ENCODE data around the gene TPRA1. TPM values are rescaled to one million over a fixed set of nuclear protein-coding genes. Genes with fewer than 3 reads are reported as not detected.

The TPRA1 gene
- total and polyA plus RNA-seq, 4 experiments from 2014 or later = 28.3 to 40.1 (median 31.4) TPM

GRCh38 chr3:127600749-127601456 is 10.4 kb upstream of the TPRA1 start:
- H3K27ac ChIP-seq (ENCODE audit: low read depth, low read length) = no peak overlapping the region
- no peaks in the 10 kb centered on the region for H3K9me3 ChIP-seq (ENCODE audit: control insufficient read depth in 1 of 2, low read length in 2 of 2)
- peaks cover 5 to 32% (median 16%) of the 10 kb centered on the region in 4 donors for H3K4me1 Mint-ChIP-seq
- H3K27me3 Mint-ChIP-seq = no peaks in the 10 kb centered on the region
- intact Hi-C loops (cut with micrococcal nuclease) = no loop called here
- peaks cover 19% of the 10 kb centered on the region for H3K4me1 ChIP-seq (ENCODE audit: insufficient read depth, low read length)
- H3K36me3 Mint-ChIP-seq = peaks cover 4 to 16% of the 10 kb centered on the region in 2 donors
- no peaks in the 10 kb centered on the region for H3K9me3 Mint-ChIP-seq
- CTCF ChIA-PET (ENCODE audit: partially characterized antibody) = interaction anchor here (5.2 kb wide), 1 partner anchor 25 kb away, joined by 45 read pairs; no protein-coding TSS in a partner anchor
- no peak for DNase-seq
- H3K36me3 ChIP-seq (ENCODE audit: insufficient read depth, low read length) = peaks cover 4% of the 10 kb centered on the region
- H3K27me3 ChIP-seq (ENCODE audit: insufficient read depth, low read length) = no peaks in the 10 kb centered on the region
- H3K4me3 ChIP-seq (ENCODE audit: low read length in 2 of 2) = no peak overlapping the region
- peak overlapping the region in 3 of 7 donors; percentile 9 to 68 (median 35) for H3K27ac Mint-ChIP-seq
- H3K4me3 Mint-ChIP-seq = no peak overlapping the region
- POLR2A ChIA-PET (ENCODE audit: partially characterized antibody) = no interaction called here

GRCh38 chr3:127598841-127599570 is 8.5 kb upstream of the TPRA1 start:
- Histone ChIP-seq H3K4me1 (ENCODE audit: insufficient read depth, low read length) (peaks cover 19% of the 10 kb centered on the region), H3K4me3 (ENCODE audit: low read length in 2 of 2) (peak overlapping the region; percentile 47 to 62), H3K27me3 (ENCODE audit: insufficient read depth, low read length) (no peaks in the 10 kb centered on the region), H3K27ac (ENCODE audit: low read depth, low read length) (peak overlapping the region; percentile 51), H3K36me3 (ENCODE audit: insufficient read depth, low read length) (no peaks in the 10 kb centered on the region), H3K9me3 (ENCODE audit: control insufficient read depth in 1 of 2, low read length in 2 of 2) (no peaks in the 10 kb centered on the region)
- H3K36me3 Mint-ChIP-seq = peaks cover 0 to 4% of the 10 kb centered on the region in 2 donors
- H3K4me3 Mint-ChIP-seq = peak overlapping the region; percentile 78 to 90 (median 86)
- H3K4me1 Mint-ChIP-seq = peaks cover 5 to 29% (median 15%) of the 10 kb centered on the region in 4 donors
- no peaks in the 10 kb centered on the region for H3K9me3 Mint-ChIP-seq
- peak overlapping the region; percentile 22 to 97 (median 87) for H3K27ac Mint-ChIP-seq
- no peaks in the 10 kb centered on the region for H3K27me3 Mint-ChIP-seq
- DNase-seq = no peak
- intact Hi-C loops (cut with micrococcal nuclease) = loop anchor here (1.0 to 10.0 kb wide), 6 partner anchors 9 to 614 kb away; partner anchors contain the start of genes ABTB1, PLXNA1, PODXL2 and SEC61A1
- ChIA-PET CTCF (ENCODE audit: partially characterized antibody) (interaction anchor here (1.6 to 5.2 kb wide), 4 partner anchors 10 to 95 kb away, joined by 3 to 45 read pairs (median 7); no protein-coding TSS in a partner anchor), POLR2A (ENCODE audit: partially characterized antibody) (interaction anchor here (1.2 to 1.5 kb wide), 4 partner anchors 9 to 73 kb away, joined by 3 to 7 read pairs (median 5); partner anchors contain the start of gene TPRA1)

- H3K27me3 Mint-ChIP-seq = no peaks in the 10 kb centered on the region
- peak overlapping the region; percentile 20 to 89 (median 82) for H3K4me3 Mint-ChIP-seq
- peak overlapping the region in 1 of 2 donors; percentile 62 for H3K4me3 ChIP-seq (ENCODE audit: low read length in 2 of 2)
- POLR2A ChIA-PET (ENCODE audit: partially characterized antibody) = interaction anchor here (1.0 to 1.5 kb wide), 5 partner anchors 8 to 75 kb away, joined by 3 to 10 read pairs (median 7); partner anchors contain the start of genes ABTB1 and PODXL2
- H3K4me1 ChIP-seq (ENCODE audit: insufficient read depth, low read length) = peaks cover 19% of the 10 kb centered on the region
- no peaks in the 10 kb centered on the region for H3K9me3 ChIP-seq (ENCODE audit: control insufficient read depth in 1 of 2, low read length in 2 of 2)
- peaks cover 5 to 30% (median 15%) of the 10 kb centered on the region in 4 donors for H3K4me1 Mint-ChIP-seq
- H3K27ac Mint-ChIP-seq = peak overlapping the region in 2 of 7 donors; percentile 22 to 32
- DNase-seq = no peak
- CTCF ChIA-PET (ENCODE audit: partially characterized antibody) = interaction anchor here (0.6 to 5.2 kb wide), 9 partner anchors 9 to 703 kb away, joined by 3 to 45 read pairs (median 4); partner anchors contain the start of gene PLXNA1
- H3K36me3 Mint-ChIP-seq = peaks cover 0 to 1% of the 10 kb centered on the region in 2 donors
- H3K9me3 Mint-ChIP-seq = no peaks in the 10 kb centered on the region
- intact Hi-C loops (cut with micrococcal nuclease) = loop anchor here (10.0 kb wide), 1 partner anchor 612 kb away; the partner anchor contains the start of gene PLXNA1
- H3K27ac ChIP-seq (ENCODE audit: low read depth, low read length) = no peak overlapping the region
- no peaks in the 10 kb centered on the region for H3K27me3 ChIP-seq (ENCODE audit: insufficient read depth, low read length)
- no peaks in the 10 kb centered on the region for H3K36me3 ChIP-seq (ENCODE audit: insufficient read depth, low read length)
These were observed 6.7 kb upstream of the TPRA1 start for GRCh38 chr3:127597020-127597771.

- DNase-seq = no peak
- intact Hi-C loops (cut with micrococcal nuclease) = loop anchor here (10.0 kb wide), 1 partner anchor 611 kb away; the partner anchor contains the start of gene PLXNA1
- CTCF ChIA-PET (ENCODE audit: partially characterized antibody) = no interaction called here
- Histone ChIP-seq H3K27me3 (ENCODE audit: insufficient read depth, low read length) (no peaks in the 10 kb centered on the region), H3K27ac (ENCODE audit: low read depth, low read length) (no peak overlapping the region), H3K9me3 (ENCODE audit: control insufficient read depth in 1 of 2, low read length in 2 of 2) (no peaks in the 10 kb centered on the region), H3K4me1 (ENCODE audit: insufficient read depth, low read length) (peaks cover 28% of the 10 kb centered on the region), H3K4me3 (ENCODE audit: low read length in 2 of 2) (no peak overlapping the region), H3K36me3 (ENCODE audit: insufficient read depth, low read length) (no peaks in the 10 kb centered on the region)
- POLR2A ChIA-PET (ENCODE audit: partially characterized antibody) = no interaction called here
- Mint-ChIP-seq H3K4me1 (peaks cover 15 to 40% (median 26%) of the 10 kb centered on the region in 4 donors), H3K9me3 (no peaks in the 10 kb centered on the region), H3K27me3 (no peaks in the 10 kb centered on the region), H3K36me3 (peaks cover 0 to 7% of the 10 kb centered on the region in 2 donors), H3K4me3 (peak overlapping the region in 1 of 8 donors; percentile 16), H3K27ac (peak overlapping the region in 1 of 7 donors; percentile 1)
These were observed 4.8 kb upstream of the TPRA1 start for GRCh38 chr3:127595303-127595702.

- Histone ChIP-seq H3K4me3 (ENCODE audit: low read length in 2 of 2) (no peak overlapping the region), H3K36me3 (ENCODE audit: insufficient read depth, low read length) (no peaks in the 10 kb centered on the region), H3K27me3 (ENCODE audit: insufficient read depth, low read length) (no peaks in the 10 kb centered on the region), H3K4me1 (ENCODE audit: insufficient read depth, low read length) (peaks cover 30% of the 10 kb centered on the region), H3K27ac (ENCODE audit: low read depth, low read length) (no peak overlapping the region), H3K9me3 (ENCODE audit: control insufficient read depth in 1 of 2, low read length in 2 of 2) (no peaks in the 10 kb centered on the region)
- peaks cover 15 to 45% (median 30%) of the 10 kb centered on the region in 4 donors for H3K4me1 Mint-ChIP-seq
- H3K27ac Mint-ChIP-seq = peak overlapping the region in 2 of 7 donors; percentile 24 to 43
- H3K9me3 Mint-ChIP-seq = no peaks in the 10 kb centered on the region
- DNase-seq = no peak
- no peaks in the 10 kb centered on the region for H3K27me3 Mint-ChIP-seq
- peaks cover 0 to 7% of the 10 kb centered on the region in 2 donors for H3K36me3 Mint-ChIP-seq
- ChIA-PET POLR2A (ENCODE audit: partially characterized antibody) (no interaction called here), CTCF (ENCODE audit: partially characterized antibody) (no interaction called here)
- peak overlapping the region in 3 of 8 donors; percentile 32 to 46 (median 40) for H3K4me3 Mint-ChIP-seq
- intact Hi-C loops (cut with micrococcal nuclease) = loop anchor here (5.0 to 10.0 kb wide), 3 partner anchors 99 to 1676 kb away; partner anchors contain the start of gene PLXNA1
These were observed 2.6 kb upstream of the TPRA1 start for GRCh38 chr3:127593178-127593577.

- Histone ChIP-seq H3K27ac (ENCODE audit: low read depth, low read length) (peak overlapping the region; percentile 73), H3K4me1 (ENCODE audit: insufficient read depth, low read length) (peaks cover 26% of the 10 kb centered on the region), H3K9me3 (ENCODE audit: control insufficient read depth in 1 of 2, low read length in 2 of 2) (no peaks in the 10 kb centered on the region), H3K4me3 (ENCODE audit: low read length in 2 of 2) (peak overlapping the region; percentile 81 to 83), H3K27me3 (ENCODE audit: insufficient read depth, low read length) (no peaks in the 10 kb centered on the region), H3K36me3 (ENCODE audit: insufficient read depth, low read length) (no peaks in the 10 kb centered on the region)
- Mint-ChIP-seq H3K36me3 (peaks cover 0 to 8% of the 10 kb centered on the region in 2 donors), H3K4me3 (peak overlapping the region; percentile 96 to 100 (median 98)), H3K9me3 (no peaks in the 10 kb centered on the region), H3K27me3 (no peaks in the 10 kb centered on the region), H3K4me1 (peaks cover 20 to 56% (median 42%) of the 10 kb centered on the region in 4 donors), H3K27ac (peak overlapping the region in 3 of 7 donors; percentile 93 to 97 (median 96))
- peak in 1 of 5 donors; percentile 21 for DNase-seq
- CTCF ChIA-PET (ENCODE audit: partially characterized antibody) = interaction anchor here (1.2 to 8.7 kb wide), 3 partner anchors 15 to 105 kb away, joined by 4 to 68 read pairs (median 5); no protein-coding TSS in a partner anchor
- POLR2A ChIA-PET (ENCODE audit: partially characterized antibody) = interaction anchor here (1.0 to 4.4 kb wide), 8 partner anchors 9 to 1114 kb away, joined by 3 to 29 read pairs (median 8); partner anchors contain the start of genes ABTB1, PODXL2 and ZXDC
- intact Hi-C loops (cut with micrococcal nuclease) = loop anchor here (1.0 to 10.0 kb wide), 7 partner anchors 8 to 1673 kb away; partner anchors contain the start of genes ABTB1, MCM2, PLXNA1 and SEC61A1
These were observed 296 bp downstream of the TPRA1 start for GRCh38 chr3:127590282-127590592.
